ENCODE measurements around the gene WDR18. TPM values are rescaled to one million over a fixed set of nuclear protein-coding genes. Genes with fewer than 3 reads are reported as not detected.
A peak's percentile ranks its signal among the peaks of the same experiment; 100 is the strongest.

The WDR18 gene
- total RNA-seq, 1 donor from 2014 or later = 66.8 TPM

- no peaks in the 10 kb centered on the region for H3K9me3 ChIP-seq
- no peak overlapping the region for H3K4me3 ChIP-seq
- no peaks in the 10 kb centered on the region for H3K27me3 ChIP-seq
- no peak for DNase-seq (ENCODE audit: extremely low spot score in 2 of 2)
- no peaks in the 10 kb centered on the region for H3K36me3 ChIP-seq
- peaks cover 14% of the 10 kb centered on the region for H3K4me1 ChIP-seq
- H3K27ac ChIP-seq = no peak overlapping the region
- TF ChIP-seq POLR2AphosphoS5 (IDR thresholded peaks at IDR 0.05; ENCODE audit: insufficient read depth in 1 of 2, low read depth in 1 of 2) = no peak
- intact Hi-C loops (cut with DNase I) = no loop called here
These were observed 24.9 kb upstream of the WDR18 start for GRCh38 chr19:958967-959855.

- no peak overlapping the region for H3K4me3 ChIP-seq
- DNase-seq (ENCODE audit: extremely low spot score in 2 of 2) = no peak
- peaks cover 0 to 7% of the 10 kb centered on the region in 2 donors for H3K36me3 ChIP-seq
- peaks cover 14% of the 10 kb centered on the region for H3K4me1 ChIP-seq
- TF ChIP-seq POLR2AphosphoS5 (IDR thresholded peaks at IDR 0.05; ENCODE audit: insufficient read depth in 1 of 2, low read depth in 1 of 2) (no peak), POLR2A (IDR thresholded peaks at IDR 0.05) (no peak)
- TF ChIP-seq, protein P1, sequence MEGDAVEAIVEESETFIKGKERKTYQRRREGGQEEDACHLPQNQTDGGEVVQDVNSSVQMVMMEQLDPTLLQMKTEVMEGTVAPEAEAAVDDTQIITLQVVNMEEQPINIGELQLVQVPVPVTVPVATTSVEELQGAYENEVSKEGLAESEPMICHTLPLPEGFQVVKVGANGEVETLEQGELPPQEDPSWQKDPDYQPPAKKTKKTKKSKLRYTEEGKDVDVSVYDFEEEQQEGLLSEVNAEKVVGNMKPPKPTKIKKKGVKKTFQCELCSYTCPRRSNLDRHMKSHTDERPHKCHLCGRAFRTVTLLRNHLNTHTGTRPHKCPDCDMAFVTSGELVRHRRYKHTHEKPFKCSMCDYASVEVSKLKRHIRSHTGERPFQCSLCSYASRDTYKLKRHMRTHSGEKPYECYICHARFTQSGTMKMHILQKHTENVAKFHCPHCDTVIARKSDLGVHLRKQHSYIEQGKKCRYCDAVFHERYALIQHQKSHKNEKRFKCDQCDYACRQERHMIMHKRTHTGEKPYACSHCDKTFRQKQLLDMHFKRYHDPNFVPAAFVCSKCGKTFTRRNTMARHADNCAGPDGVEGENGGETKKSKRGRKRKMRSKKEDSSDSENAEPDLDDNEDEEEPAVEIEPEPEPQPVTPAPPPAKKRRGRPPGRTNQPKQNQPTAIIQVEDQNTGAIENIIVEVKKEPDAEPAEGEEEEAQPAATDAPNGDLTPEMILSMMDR (IDR thresholded peaks at IDR 0.05) = no peak
- H3K9me3 ChIP-seq = no peaks in the 10 kb centered on the region
- intact Hi-C loops (cut with DNase I) = no loop called here
- H3K27ac ChIP-seq = no peak overlapping the region
- H3K27me3 ChIP-seq = no peaks in the 10 kb centered on the region
These were observed 24.1 kb upstream of the WDR18 start for GRCh38 chr19:960020-960419.

GRCh38 chr19:960601-960938 lies 23.6 kb upstream of the WDR18 start:
- Histone ChIP-seq H3K4me1 (peaks cover 14% of the 10 kb centered on the region), H3K4me3 (no peak overlapping the region), H3K27me3 (no peaks in the 10 kb centered on the region), H3K27ac (no peak overlapping the region), H3K36me3 (peaks cover 0 to 8% of the 10 kb centered on the region in 2 donors), H3K9me3 (no peaks in the 10 kb centered on the region)
- intact Hi-C loops (cut with DNase I) = no loop called here
- DNase-seq (ENCODE audit: extremely low spot score in 2 of 2) = no peak
- TF ChIP-seq POLR2AphosphoS5 (IDR thresholded peaks at IDR 0.05; ENCODE audit: insufficient read depth in 1 of 2, low read depth in 1 of 2) (no peak), POLR2A (IDR thresholded peaks at IDR 0.05) (no peak)
- TF ChIP-seq, protein P1 (IDR thresholded peaks at IDR 0.05) = no peak

- H3K27ac ChIP-seq = peak overlapping the region; percentile 21
- H3K9me3 ChIP-seq = no peaks in the 10 kb centered on the region
- TF ChIP-seq, protein P1 (IDR thresholded peaks at IDR 0.05) = no peak
- TF ChIP-seq POLR2AphosphoS5 (IDR thresholded peaks at IDR 0.05; ENCODE audit: insufficient read depth in 1 of 2, low read depth in 1 of 2) (no peak), POLR2A (IDR thresholded peaks at IDR 0.05) (no peak)
- H3K4me1 ChIP-seq = peaks cover 3% of the 10 kb centered on the region
- intact Hi-C loops (cut with DNase I) = no loop called here
- DNase-seq (ENCODE audit: extremely low spot score in 2 of 2) = no peak
- peaks cover 0 to 15% of the 10 kb centered on the region in 2 donors for H3K36me3 ChIP-seq
- H3K27me3 ChIP-seq = no peaks in the 10 kb centered on the region
- H3K4me3 ChIP-seq = no peak overlapping the region
These were observed 22.1 kb upstream of the WDR18 start for GRCh38 chr19:961866-962620.

- H3K27ac ChIP-seq = no peak overlapping the region
These were observed 21.3 kb upstream of the WDR18 start for GRCh38 chr19:962683-963400.

More at GRCh38 chr19:962683-963400, 21.3 kb upstream of the WDR18 start:
- intact Hi-C loops (cut with DNase I) = no loop called here
- Histone ChIP-seq H3K27me3 (no peaks in the 10 kb centered on the region), H3K36me3 (peaks cover 0 to 22% of the 10 kb centered on the region in 2 donors), H3K4me3 (no peak overlapping the region), H3K9me3 (no peaks in the 10 kb centered on the region), H3K4me1 (no peaks in the 10 kb centered on the region)
- TF ChIP-seq POLR2A (IDR thresholded peaks at IDR 0.05) (no peak), POLR2AphosphoS5 (IDR thresholded peaks at IDR 0.05; ENCODE audit: insufficient read depth in 1 of 2, low read depth in 1 of 2) (no peak)
- TF ChIP-seq, protein P1 (IDR thresholded peaks at IDR 0.05) = no peak
- no peak for DNase-seq (ENCODE audit: extremely low spot score in 2 of 2)

All from vagina (tissue), 2 donors.